ENCODE data around the gene AKT3. TPM values are rescaled to one million over a fixed set of nuclear protein-coding genes. Genes with fewer than 3 reads are reported as not detected.
A peak's percentile ranks its signal among the peaks of the same experiment; 100 is the strongest.

AKT3 gene
- polyA plus RNA-seq, 2 of the 4 experiments (the other 2 are of a cell fraction) = 18.4 to 43.5 TPM

DNA sequence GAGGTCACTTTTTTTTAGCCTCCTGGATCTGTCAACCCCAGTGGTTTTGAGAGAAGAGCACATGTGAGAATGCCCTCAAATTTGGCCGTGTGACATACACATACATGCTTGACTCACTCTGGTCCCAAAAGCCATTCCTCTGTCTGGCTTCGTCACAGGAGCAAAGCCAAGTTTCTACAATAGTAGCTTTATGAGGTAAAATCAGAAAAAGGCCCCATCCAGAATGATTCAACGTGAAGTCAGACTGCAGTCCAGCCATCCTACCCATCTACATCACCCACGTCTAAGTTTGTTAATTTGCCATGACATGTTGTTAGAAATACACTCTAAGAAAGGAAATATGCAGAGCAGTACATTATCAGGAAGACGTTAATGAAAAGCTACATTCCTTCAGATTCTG lies 349.0 kb downstream of the AKT3 start:
- no peak for FAIRE-seq
- POLR2A ChIA-PET = no interaction called here
- CTCF ChIA-PET = no interaction called here
- H3K27ac ChIP-seq = no peak overlapping the region
- DNase-seq (ENCODE audit: low read depth in 1 of 2, low spot score in 1 of 2) = no peak
- WGBS (ENCODE audit: missing lambda C conversion rate) = 89% methylated on average over 5 of the region's 5 CpGs
- ATAC-seq = no peak
- H3K4me2 ChIP-seq = no peak overlapping the region
- H3K4me3 ChIP-seq = no peak overlapping the region
- H3K4me1 ChIP-seq = no peaks in the 10 kb centered on the region
- TF ChIP-seq MAX (IDR thresholded peaks at IDR 0.05) = no peak
- TF ChIP-seq CHD4 (IDR thresholded peaks at IDR 0.05; ENCODE audit: borderline replicate concordance) = no peak
- TF ChIP-seq, protein P1, sequence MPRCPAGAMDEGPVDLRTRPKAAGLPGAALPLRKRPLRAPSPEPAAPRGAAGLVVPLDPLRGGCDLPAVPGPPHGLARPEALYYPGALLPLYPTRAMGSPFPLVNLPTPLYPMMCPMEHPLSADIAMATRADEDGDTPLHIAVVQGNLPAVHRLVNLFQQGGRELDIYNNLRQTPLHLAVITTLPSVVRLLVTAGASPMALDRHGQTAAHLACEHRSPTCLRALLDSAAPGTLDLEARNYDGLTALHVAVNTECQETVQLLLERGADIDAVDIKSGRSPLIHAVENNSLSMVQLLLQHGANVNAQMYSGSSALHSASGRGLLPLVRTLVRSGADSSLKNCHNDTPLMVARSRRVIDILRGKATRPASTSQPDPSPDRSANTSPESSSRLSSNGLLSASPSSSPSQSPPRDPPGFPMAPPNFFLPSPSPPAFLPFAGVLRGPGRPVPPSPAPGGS (IDR thresholded peaks at IDR 0.05) = no peak
- TF ChIP-seq FOSL2 (IDR thresholded peaks at IDR 0.05) = no peak
- TF ChIP-seq FOSL2 (CRISPR knock-in tag; IDR thresholded peaks at IDR 0.05) = no peak
- no peak for TF ChIP-seq FOXS1 (CRISPR knock-in tag; IDR thresholded peaks at IDR 0.05)
- no peaks in the 10 kb centered on the region for H3K9me3 ChIP-seq

- H3K4me2 ChIP-seq = no peak overlapping the region
- ChIA-PET CTCF (no interaction called here), POLR2A (no interaction called here)
- no peaks in the 10 kb centered on the region for H3K9me3 ChIP-seq
- H3K27ac ChIP-seq = no peak overlapping the region
- H3K4me1 ChIP-seq = no peaks in the 10 kb centered on the region
- FAIRE-seq (no peak), ATAC-seq (no peak), DNase-seq (ENCODE audit: low read depth in 1 of 2, low spot score in 1 of 2) (no peak)
- 87% methylated on average over 5 of the region's 5 CpGs for WGBS (ENCODE audit: missing lambda C conversion rate)
- no peak overlapping the region for H3K4me3 ChIP-seq
- no peak for TF ChIP-seq FOXS1 (CRISPR knock-in tag; IDR thresholded peaks at IDR 0.05)
- no peak for TF ChIP-seq HOXB5 (CRISPR knock-in tag; IDR thresholded peaks at IDR 0.05)
- no peak for TF ChIP-seq RARB (CRISPR knock-in tag; IDR thresholded peaks at IDR 0.05)
- no peak for TF ChIP-seq MAZ (IDR thresholded peaks at IDR 0.05; ENCODE audit: borderline replicate concordance, low read depth, low read length)
- no peak for TF ChIP-seq GATA3 (IDR thresholded peaks at IDR 0.05; ENCODE audit: borderline replicate concordance)
- no peak for TF ChIP-seq TP53 (CRISPR knock-in tag; IDR thresholded peaks at IDR 0.05)
- no peak for TF ChIP-seq FOSB (CRISPR knock-in tag; IDR thresholded peaks at IDR 0.05)
- TF ChIP-seq ATOH8 (CRISPR knock-in tag; IDR thresholded peaks at IDR 0.05; ENCODE audit: low read depth) = no peak
- TF ChIP-seq BHLHE40 (IDR thresholded peaks at IDR 0.05; ENCODE audit: low read depth, low read length) = no peak
- no peak for TF ChIP-seq ZSCAN20 (CRISPR knock-in tag; IDR thresholded peaks at IDR 0.05)
- TF ChIP-seq, protein P2, sequence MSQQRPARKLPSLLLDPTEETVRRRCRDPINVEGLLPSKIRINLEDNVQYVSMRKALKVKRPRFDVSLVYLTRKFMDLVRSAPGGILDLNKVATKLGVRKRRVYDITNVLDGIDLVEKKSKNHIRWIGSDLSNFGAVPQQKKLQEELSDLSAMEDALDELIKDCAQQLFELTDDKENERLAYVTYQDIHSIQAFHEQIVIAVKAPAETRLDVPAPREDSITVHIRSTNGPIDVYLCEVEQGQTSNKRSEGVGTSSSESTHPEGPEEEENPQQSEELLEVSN (IDR thresholded peaks at IDR 0.05; ENCODE audit: borderline replicate concordance, low read depth) = no peak
- no peak for TF ChIP-seq NPAS2 (CRISPR knock-in tag; IDR thresholded peaks at IDR 0.05; ENCODE audit: borderline replicate concordance)
- no peak for TF ChIP-seq SMC3 (IDR thresholded peaks at IDR 0.05)
- no peak for TF ChIP-seq KDM5A (IDR thresholded peaks at IDR 0.05)
- TF ChIP-seq HOXB13 (CRISPR knock-in tag; IDR thresholded peaks at IDR 0.05; ENCODE audit: low read depth) = no peak
- no peak for TF ChIP-seq ZC3H11A (IDR thresholded peaks at IDR 0.05)
- TF ChIP-seq CHD4 (IDR thresholded peaks at IDR 0.05; ENCODE audit: borderline replicate concordance) = no peak
- TF ChIP-seq, protein P1 (IDR thresholded peaks at IDR 0.05) = no peak
These were observed 349.5 kb downstream of the AKT3 start for GRCh38 chr1:243500512-243500911.

DNA sequence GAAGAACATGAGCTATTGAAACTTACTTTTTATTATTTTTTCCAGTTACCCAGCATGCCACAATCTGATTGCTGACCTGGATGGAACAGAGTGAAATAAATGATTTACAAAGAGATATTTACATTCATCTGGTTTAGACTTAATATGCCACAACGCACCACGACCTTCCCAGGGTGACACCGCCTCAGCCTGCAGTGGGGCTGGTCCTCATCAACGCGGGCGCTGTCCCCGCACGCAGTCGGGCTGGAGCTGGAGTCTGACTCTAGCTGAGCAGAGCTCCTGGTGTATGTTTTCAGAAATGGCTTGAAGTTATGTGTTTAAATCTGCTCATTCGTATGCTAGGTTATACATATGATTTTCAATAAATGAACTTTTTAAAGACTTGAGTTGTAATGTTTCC lies 350.3 kb downstream of the AKT3 start:
- ATAC-seq (no peak), DNase-seq (ENCODE audit: low read depth in 1 of 2, low spot score in 1 of 2) (no peak), FAIRE-seq (peak; percentile 46)
- H3K4me1 ChIP-seq = no peaks in the 10 kb centered on the region
- WGBS (ENCODE audit: missing lambda C conversion rate) = 92% methylated on average over 10 of the region's 10 CpGs
- ChIA-PET POLR2A (no interaction called here), CTCF (interaction anchor here (1.3 kb wide), 1 partner anchor 18 kb away, joined by 4 read pairs; no protein-coding TSS in a partner anchor)
- H3K9me3 ChIP-seq = no peaks in the 10 kb centered on the region
- no peak overlapping the region for H3K4me2 ChIP-seq
- H3K4me3 ChIP-seq = no peak overlapping the region
- no peak overlapping the region for H3K27ac ChIP-seq
- TF ChIP-seq POLR2AphosphoS2 (conservative IDR thresholded peaks at IDR 0.05; ENCODE audit: low read length) = no peak
- TF ChIP-seq NFE2L2 (conservative IDR thresholded peaks at IDR 0.05; ENCODE audit: low read length) = no peak
- TF ChIP-seq HOXA7 (CRISPR knock-in tag; IDR thresholded peaks at IDR 0.05) = no peak
- TF ChIP-seq RNF2 (IDR thresholded peaks at IDR 0.05; ENCODE audit: borderline replicate concordance, low read depth) = no peak
- TF ChIP-seq MAX (IDR thresholded peaks at IDR 0.05) = no peak
- no peak for TF ChIP-seq ZFP36 (IDR thresholded peaks at IDR 0.05; ENCODE audit: borderline replicate concordance, partially characterized antibody)
- TF ChIP-seq HOXB5 (CRISPR knock-in tag; IDR thresholded peaks at IDR 0.05) = no peak
- TF ChIP-seq SREBF2 (IDR thresholded peaks at IDR 0.05) = no peak
- TF ChIP-seq CEBPB (IDR thresholded peaks at IDR 0.05) = no peak
- TF ChIP-seq HOXB13 (CRISPR knock-in tag; IDR thresholded peaks at IDR 0.05; ENCODE audit: low read depth) = no peak
- no peak for TF ChIP-seq JUN (IDR thresholded peaks at IDR 0.05)
- TF ChIP-seq ELK1 (IDR thresholded peaks at IDR 0.05; ENCODE audit: low read depth, low read length) = no peak
- no peak for TF ChIP-seq MYC (IDR thresholded peaks at IDR 0.05; ENCODE audit: borderline replicate concordance, low read length)

All from A549 (cell line).